Activated B cell treated with CpG ODN at 0.5 μM for 24 hours (primary cell): Measurements from ENCODE around the gene CNTNAP2. TPM values are rescaled to one million over a fixed set of nuclear protein-coding genes. Genes with fewer than 3 reads are reported as not detected.

Experiments
- ATAC-seq: fragments of 200-7000 bp; cut with Tn5 transposase; one replicate; pipeline ENCODE4 v1.10.0; 2021; ENCODE audit warnings: low read depth, mild to moderate bottlenecking, moderate library complexity
- CTCF ChIA-PET: fragments of 350-600 bp; sonication (Branson Sonifier 250); formaldehyde crosslinking; loops from one replicate; lab custom pipeline; 2021; ENCODE audit warnings: antibody characterized with exemption; lab: Charles Lee
- POLR2A ChIA-PET: fragments of 350-600 bp; sonication (Branson Sonifier 250); formaldehyde crosslinking; loops from one replicate; lab custom pipeline; 2021; ENCODE audit warnings: antibody characterized with exemption; lab: Charles Lee
- DNase-seq: peaks from one replicate; pipeline ENCODE4 v3.0.0; 2022
- H3K27ac Mint-ChIP-seq: one replicate; pipeline ENCODE4 v1.8.0; 2020; ENCODE audit warnings: mixed read lengths
- H3K27me3 Mint-ChIP-seq: one replicate; pipeline ENCODE4 v1.8.0; 2021; ENCODE audit warnings: mixed read lengths
- H3K36me3 Mint-ChIP-seq: one replicate; pipeline ENCODE4 v1.8.0; 2021; ENCODE audit warnings: low read depth, mixed read lengths
- H3K4me1 Mint-ChIP-seq: one replicate; pipeline ENCODE4 v1.8.0; 2021; ENCODE audit warnings: mixed read lengths
- H3K4me3 Mint-ChIP-seq: one replicate; pipeline ENCODE4 v1.8.0; 2020; ENCODE audit warnings: mild to moderate bottlenecking, mixed read lengths
- H3K9me3 Mint-ChIP-seq: one replicate; pipeline ENCODE4 v1.8.0; 2020; ENCODE audit warnings: mixed read lengths
- intact Hi-C: fragments of 100-400 bp; cut with micrococcal nuclease; formaldehyde crosslinking; loops from one replicate; pipeline ENCODE4 v1.15.1; 2024
- total RNA-seq: library from RNA; stranded (reverse); gene quantifications from 2 replicates; pipeline ENCODE4 v1.2.3, GENCODE V29; 2022
- TF ChIP-seq, protein P1 (sequence below): fragments of 200-600 bp; IDR thresholded peaks from one replicate; pipeline ENCODE4 v1.8.0; 2022; ENCODE audit warnings: antibody characterized with exemption, mild to moderate bottlenecking

CNTNAP2 gene
- total RNA-seq, 1 donor from 2014 or later: 0.84 TPM

DNA sequence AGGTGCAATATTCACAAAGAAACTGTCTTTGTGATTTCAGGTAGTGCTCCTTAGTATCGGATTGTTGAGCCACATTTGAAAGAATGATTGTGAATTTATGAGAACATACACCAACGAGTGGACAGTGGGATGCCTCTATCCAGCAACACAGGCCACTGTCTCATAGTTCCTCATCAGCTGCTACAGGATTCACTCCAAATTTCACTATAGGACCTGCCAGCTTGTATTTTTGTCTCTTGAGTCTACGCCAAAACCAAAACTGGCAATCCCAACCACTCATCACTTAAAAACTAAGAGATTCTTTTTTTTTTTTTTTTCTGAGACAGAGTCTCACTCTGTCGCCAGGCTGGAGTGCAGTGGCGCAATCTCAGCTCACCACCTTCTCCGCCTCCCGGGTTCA, 964.5 kb downstream of the CNTNAP2 start:
- H3K27me3 Mint-ChIP-seq: no peaks in the 10 kb centered on the region
- no peak overlapping the region for H3K4me3 Mint-ChIP-seq
- H3K36me3 Mint-ChIP-seq: no peaks in the 10 kb centered on the region
- no peak overlapping the region for H3K27ac Mint-ChIP-seq
- intact Hi-C loops: no loop called here
- TF ChIP-seq, protein P1, sequence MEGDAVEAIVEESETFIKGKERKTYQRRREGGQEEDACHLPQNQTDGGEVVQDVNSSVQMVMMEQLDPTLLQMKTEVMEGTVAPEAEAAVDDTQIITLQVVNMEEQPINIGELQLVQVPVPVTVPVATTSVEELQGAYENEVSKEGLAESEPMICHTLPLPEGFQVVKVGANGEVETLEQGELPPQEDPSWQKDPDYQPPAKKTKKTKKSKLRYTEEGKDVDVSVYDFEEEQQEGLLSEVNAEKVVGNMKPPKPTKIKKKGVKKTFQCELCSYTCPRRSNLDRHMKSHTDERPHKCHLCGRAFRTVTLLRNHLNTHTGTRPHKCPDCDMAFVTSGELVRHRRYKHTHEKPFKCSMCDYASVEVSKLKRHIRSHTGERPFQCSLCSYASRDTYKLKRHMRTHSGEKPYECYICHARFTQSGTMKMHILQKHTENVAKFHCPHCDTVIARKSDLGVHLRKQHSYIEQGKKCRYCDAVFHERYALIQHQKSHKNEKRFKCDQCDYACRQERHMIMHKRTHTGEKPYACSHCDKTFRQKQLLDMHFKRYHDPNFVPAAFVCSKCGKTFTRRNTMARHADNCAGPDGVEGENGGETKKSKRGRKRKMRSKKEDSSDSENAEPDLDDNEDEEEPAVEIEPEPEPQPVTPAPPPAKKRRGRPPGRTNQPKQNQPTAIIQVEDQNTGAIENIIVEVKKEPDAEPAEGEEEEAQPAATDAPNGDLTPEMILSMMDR: no peak
- POLR2A ChIA-PET: no interaction called here
- ATAC-seq (no peak), DNase-seq (no peak)
- CTCF ChIA-PET: no interaction called here
- H3K4me1 Mint-ChIP-seq: no peaks in the 10 kb centered on the region
- no peaks in the 10 kb centered on the region for H3K9me3 Mint-ChIP-seq

DNA sequence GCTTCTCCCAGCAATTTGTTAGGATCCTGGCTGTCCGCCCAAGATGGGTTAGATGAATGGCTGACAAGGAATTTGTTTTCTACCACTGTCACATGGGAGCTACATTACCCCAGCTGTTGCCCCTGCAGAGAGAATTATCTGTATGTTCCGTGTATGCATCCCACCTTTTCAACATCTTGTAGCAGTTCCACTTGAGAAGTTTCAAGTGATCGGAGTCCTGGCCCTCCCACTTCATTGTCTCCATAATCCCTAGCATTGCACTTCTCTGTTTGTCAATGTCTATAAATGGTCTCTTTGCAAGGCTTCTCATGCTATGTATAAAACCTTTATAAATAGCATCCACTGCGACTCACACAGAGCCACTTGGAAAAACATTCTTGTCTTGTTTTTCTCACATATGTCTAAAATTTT, 972.5 kb downstream of the CNTNAP2 start:
- ChIA-PET CTCF (no interaction called here), POLR2A (no interaction called here)
- no peaks in the 10 kb centered on the region for H3K36me3 Mint-ChIP-seq
- TF ChIP-seq, protein P1: no peak
- H3K27me3 Mint-ChIP-seq: no peaks in the 10 kb centered on the region
- H3K9me3 Mint-ChIP-seq: no peaks in the 10 kb centered on the region
- intact Hi-C loops: no loop called here
- no peak overlapping the region for H3K4me3 Mint-ChIP-seq
- H3K4me1 Mint-ChIP-seq: no peaks in the 10 kb centered on the region
- no peak overlapping the region for H3K27ac Mint-ChIP-seq
- DNase-seq (no peak), ATAC-seq (no peak)

DNA sequence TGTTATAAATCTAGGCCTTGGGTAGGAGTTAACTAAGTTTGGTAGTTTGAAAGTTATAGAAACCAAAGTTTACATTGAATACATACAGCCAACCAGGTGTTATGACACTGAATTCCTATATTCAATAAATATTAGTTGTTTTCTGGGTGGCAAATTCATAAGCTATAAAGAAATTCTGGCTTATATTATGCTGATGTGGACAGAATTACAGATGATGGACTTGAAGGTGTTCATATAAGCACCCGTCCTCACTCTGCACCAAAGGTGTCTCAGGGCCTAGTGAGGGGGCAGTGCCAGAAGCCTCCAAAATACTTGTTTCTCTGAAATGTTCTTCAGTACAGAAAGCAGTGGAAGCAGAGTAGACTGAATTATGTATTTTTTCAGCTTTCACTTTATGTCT, 973.0 kb downstream of the CNTNAP2 start:
- CTCF ChIA-PET: no interaction called here

DNA sequence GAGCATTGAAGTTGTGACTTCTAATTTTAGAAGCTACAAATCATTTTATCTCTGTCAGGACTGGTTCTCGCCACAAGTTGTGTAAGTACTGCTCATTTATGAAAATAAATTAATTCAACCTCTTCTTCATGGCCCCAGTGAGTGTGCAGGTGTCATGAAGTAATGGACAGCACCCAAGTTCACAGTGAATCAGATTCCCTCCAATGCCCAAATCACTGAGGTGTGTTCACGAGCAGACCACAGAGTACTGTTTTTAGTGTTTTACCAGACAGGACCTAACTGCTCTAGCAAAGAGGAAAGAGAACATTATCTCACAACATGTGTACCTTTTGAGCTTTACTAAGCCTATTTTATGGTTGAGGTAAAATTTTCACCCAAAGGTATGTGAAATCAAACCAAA, 980.0 kb downstream of the CNTNAP2 start:
- Mint-ChIP-seq H3K27me3 (no peaks in the 10 kb centered on the region), H3K27ac (no peak overlapping the region), H3K4me1 (no peaks in the 10 kb centered on the region), H3K9me3 (peaks cover 5% of the 10 kb centered on the region), H3K4me3 (no peak overlapping the region), H3K36me3 (no peaks in the 10 kb centered on the region)
- CTCF ChIA-PET: no interaction called here
- DNase-seq (no peak), ATAC-seq (no peak)
- intact Hi-C loops: no loop called here
- POLR2A ChIA-PET: no interaction called here
- TF ChIP-seq, protein P1: no peak

More for the DNA sequence above, 973.0 kb downstream of the CNTNAP2 start:
- POLR2A ChIA-PET: no interaction called here
- H3K4me1 Mint-ChIP-seq: no peaks in the 10 kb centered on the region
- no peak overlapping the region for H3K27ac Mint-ChIP-seq
- peaks cover under 1% of the 10 kb centered on the region for H3K9me3 Mint-ChIP-seq
- no peak for DNase-seq
- no peak overlapping the region for H3K4me3 Mint-ChIP-seq
- no peak for ATAC-seq
- TF ChIP-seq, protein P1: no peak
- intact Hi-C loops: no loop called here
- no peaks in the 10 kb centered on the region for H3K36me3 Mint-ChIP-seq
- no peaks in the 10 kb centered on the region for H3K27me3 Mint-ChIP-seq

DNA sequence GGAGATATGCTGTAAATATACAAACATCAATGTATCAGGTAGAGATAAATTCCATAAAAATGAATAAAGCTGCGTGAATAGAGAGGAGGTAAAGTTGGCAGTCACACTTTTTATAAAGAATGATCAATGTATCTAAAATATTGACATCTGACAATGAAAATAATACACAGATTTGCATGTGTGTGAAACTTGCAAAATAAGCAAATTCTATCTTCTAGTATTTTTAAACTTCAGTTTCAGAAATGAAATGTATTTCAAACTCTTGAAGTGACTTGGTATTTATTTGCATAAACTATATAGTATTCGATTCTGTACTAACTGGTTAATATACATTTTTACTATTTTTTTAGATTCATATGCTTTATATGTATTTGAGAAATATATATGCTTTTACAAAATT, 986.6 kb downstream of the CNTNAP2 start:
- Mint-ChIP-seq H3K4me3 (no peak overlapping the region), H3K9me3 (peaks cover 4% of the 10 kb centered on the region), H3K27me3 (no peaks in the 10 kb centered on the region), H3K27ac (no peak overlapping the region), H3K4me1 (no peaks in the 10 kb centered on the region), H3K36me3 (no peaks in the 10 kb centered on the region)
- intact Hi-C loops: no loop called here
- ChIA-PET CTCF (no interaction called here), POLR2A (no interaction called here)
- DNase-seq: no peak
- ATAC-seq: no peak
- TF ChIP-seq, protein P1: no peak
